AG20443 (cell line): ENCODE measurements around the gene BST2.

Experiments used
- DNase-seq: peaks from one replicate; pipeline ENCODE4 v3.0.0; 2012; ENCODE audit warnings: low spot score, mixed read lengths

Gene BST2, protein sequence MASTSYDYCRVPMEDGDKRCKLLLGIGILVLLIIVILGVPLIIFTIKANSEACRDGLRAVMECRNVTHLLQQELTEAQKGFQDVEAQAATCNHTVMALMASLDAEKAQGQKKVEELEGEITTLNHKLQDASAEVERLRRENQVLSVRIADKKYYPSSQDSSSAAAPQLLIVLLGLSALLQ

DNA sequence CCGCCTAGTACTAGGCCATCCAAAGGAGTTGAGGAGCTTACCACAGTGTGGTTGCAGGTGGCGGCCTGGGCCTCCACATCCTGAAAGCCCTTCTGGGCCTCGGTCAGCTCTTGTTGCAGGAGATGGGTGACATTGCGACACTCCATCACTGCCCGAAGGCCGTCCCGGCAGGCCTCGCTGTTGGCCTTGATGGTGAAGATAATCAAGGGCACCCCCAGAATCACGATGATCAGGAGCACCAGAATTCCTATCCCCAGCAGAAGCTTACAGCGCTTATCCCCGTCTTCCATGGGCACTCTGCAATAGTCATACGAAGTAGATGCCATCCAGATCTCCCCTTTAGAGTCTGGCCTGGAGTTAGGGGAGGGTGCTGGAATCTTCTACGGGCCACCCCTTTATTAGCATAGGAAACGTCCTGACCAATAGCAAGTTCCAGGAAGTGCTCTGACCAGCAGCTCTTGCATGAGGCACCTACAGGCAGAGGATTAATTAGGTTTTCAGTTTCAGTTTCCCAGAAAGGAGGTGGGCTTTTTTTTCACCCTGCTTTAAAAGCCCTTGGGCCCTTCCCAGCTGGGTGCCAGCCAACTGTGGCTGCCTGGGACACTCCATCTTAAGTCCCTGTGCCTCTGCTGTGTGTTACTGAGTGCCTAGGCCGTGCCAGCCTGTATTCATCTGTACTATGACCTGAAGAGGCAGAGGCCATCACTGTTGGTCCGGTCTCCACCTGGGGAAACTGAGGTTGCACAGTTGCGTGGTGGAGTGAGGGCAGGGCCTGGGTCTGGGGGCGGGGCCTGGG is at the start of gene BST2:
Gene BST2, minus strand, starts transcription at position 381 of the 796 bp plus-strand sequence. Its CDS starts 55 bp downstream, at position 326.
- DNase-seq, result peak; percentile 64

DNA sequence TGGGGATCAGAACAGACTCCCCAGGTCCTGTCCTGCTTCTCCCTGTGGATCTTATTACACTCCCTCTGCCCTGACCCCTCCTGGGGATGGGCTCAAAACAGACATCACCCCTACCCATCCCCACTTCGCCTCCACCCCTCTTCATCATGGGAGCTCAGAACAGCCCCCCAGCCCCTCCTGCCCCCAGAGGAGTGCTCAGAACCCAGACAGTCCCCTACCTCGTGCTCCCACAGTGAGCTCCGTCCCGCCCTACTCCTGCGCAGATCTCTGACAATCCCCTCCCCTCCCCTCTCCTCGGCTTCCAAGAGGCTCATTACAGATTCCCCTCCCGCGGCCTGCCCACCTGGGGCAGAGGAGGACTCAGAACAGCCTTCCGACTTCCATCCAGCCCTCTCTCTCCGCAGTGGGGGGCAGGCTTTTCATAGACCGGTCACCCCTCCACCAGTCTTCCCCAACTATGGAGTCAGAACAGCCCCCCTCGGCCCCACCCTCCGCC is 49.2 kb upstream of the BST2 start:
- DNase-seq, result no peak

DNA sequence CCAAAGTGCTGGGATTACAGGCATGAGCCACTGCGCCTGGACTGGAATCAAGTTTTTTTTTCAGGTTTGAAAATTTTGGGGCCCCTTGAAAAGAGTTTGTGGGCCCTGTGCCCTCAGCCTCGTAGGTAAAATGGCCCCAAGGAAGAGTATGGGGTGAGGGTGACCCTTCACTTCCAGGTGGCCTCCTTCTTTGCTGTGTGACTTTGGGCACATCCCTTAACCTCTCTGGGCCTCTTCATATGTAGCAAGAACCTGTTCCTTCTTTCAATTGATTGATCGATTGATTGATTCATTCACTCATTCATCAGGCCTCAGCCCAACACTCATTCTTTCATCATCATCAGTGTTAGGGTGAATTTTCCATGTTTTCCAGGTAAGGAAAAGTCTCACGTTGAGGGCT is 46.4 kb upstream of the BST2 start:
- no peak for DNase-seq

DNA sequence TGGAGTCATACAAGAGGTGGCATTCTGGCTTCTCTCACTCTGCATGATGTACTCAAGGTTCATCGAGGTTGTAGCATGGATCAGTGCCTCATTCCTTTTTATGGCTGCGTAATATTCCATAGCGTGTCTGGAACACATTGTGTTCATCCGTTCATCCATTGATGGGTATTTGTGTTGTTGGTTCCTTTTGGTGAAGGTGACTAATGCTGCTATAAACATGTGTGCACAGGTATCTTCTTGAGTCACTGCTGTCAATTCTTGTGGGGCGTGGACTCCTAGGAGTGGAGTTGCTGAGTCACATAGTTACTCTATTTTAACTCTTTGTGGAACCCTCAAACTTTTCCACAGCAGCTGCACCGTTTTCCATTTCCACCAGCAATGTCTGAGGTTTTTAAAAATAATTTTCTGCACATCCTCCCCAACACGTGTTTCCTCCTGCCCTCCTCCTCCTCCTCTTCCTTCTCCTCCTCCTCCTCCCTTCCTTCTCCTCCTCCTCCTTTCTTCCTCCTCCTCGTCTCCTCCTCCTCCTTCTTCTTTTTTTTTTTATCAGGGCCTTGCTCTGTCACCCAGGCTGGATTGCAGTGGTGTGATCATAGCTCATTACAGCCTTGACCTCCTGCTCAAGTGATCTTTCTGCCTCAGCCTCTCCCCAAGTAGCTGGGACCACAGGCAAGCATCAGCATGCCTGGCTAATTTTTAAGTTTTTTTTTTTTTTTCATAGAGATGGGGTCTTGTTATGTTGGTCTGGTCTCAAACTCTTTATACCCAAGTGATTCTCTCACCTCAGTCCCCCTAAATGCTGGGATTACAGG is 45.0 kb upstream of the BST2 start:
- DNase-seq, result no peak

DNA sequence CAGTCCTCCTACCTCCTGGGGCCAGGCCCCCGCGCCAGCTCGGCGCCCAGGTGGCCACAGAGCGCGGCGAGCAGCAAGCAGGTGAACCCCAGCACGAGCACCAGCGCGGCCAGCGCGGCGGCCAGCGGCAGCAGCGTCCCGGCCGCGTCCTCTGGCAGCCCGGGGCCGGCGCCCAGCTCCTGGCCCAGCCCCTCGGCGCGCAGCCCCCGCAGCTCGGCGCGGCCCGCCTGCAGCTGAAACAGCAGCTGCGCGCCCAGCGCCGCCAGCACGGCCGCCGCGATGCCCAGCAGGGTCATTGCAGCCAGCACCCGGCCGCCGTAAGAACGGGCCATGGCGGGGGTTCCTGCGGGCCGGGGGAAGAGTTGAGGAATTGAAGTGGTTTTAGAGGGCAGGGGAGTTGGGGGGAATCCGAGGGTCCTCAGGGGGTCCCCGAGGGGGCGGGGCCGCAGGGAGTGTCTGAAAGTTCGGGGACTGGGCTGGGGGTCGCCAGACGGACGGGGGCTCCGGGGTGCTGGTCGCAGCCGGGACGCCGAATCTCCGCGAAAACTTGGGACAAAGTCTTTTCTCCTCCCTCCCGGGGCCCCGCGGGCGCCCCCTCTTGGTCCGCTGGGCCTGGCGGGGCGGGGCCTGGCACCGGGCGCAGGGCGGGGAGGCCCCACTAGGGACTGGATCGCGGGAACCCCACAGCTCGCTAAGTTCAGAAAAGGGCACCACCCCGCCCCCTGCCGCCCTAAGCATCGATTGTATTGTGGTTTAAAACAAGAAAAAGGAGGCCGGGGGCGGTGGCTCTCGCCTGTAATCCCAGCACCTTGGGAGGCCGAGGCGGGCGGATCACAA is 42.9 kb upstream of the BST2 start, which contains the start of gene TMEM221:
Gene TMEM221, minus strand, starts transcription at position 538 of the 837 bp plus-strand sequence. Its CDS starts 206 bp downstream, at position 332.
- DNase-seq, result peak; percentile 84

DNA sequence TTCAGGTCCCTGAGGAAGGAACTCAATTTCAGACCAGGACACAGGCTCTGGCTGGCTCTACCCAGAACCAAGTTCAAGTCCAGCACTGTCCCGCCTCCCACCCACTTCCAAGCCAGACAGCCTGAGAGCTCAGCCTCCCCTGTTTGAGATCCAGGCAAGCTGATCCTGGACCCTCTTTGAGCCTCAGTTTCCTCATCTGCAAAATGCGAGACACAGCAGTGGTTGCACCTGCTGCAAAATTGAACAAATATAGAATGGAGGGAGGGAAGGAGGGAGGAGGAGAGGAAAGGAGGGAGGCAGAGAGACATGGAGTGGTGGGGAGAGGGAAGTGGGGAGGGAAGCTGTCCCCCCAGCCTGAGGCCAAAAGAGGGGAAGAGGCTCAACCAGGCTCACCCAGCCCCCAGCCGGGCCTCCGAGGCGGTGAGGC is 42.3 kb upstream of the BST2 start:
- DNase-seq, result no peak

DNA sequence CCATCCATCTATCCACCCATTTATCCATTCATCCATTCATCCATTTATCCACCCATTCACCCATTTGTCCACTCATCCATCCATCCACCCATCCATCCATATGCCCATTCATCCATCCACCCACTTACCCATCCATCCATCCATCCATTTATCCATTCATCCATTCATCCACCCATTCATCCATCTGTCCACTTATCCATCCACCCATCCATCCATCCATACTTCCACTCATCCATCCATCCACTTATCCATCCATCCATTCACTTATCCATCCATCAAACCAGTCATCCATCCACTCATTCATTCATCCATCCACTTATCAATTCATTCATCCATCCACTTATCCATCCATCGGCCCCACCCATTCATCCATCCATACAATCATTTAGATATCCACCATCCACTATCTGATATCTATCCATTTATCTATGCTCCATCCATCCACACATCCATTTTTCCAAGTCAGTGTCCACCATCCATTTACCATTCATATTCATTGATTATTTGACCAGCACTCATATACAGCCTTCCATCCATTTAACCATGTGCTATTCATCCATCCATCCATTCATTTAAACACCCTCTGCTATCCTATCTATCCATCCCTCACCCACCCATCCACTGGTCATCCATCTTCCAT is 40.2 kb upstream of the BST2 start:
- DNase-seq, result no peak

DNA sequence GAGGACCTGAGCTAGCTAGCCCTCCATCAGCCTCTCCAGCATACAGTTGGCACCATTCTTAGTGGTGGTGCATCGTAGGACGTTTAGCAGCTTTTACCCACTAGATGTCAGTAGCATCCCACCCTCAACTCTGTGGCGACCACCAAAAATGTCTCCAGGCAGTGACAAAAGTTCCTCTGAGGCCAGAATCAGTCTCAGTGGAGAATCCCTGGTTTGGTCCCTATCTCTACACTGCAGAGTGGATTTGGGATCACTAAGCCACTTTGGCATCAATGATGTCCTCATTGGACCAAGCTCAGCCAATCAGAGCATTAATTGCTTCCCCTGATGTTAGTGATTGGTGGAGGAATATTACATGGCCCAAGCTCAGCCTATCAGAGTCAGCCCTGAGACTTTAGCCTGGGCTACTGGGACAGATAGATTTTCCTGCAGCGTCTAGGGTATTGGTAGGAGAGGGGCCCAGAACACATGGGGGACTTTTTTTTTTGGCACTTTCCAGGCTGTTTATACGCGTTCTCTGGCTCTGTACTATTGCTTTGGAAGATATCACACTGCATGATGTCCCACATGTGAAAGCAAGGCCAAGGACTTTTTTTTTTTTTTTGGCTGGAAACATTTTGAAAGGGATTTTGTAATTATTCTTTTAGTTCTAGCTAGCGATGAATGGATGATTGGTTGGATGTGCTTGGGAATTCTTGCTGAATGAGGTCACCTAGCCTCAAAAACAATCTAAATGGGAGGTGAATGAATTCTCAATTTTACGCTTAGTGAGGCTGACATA is 36.0 kb upstream of the BST2 start:
- peak; percentile 44 for DNase-seq

DNA sequence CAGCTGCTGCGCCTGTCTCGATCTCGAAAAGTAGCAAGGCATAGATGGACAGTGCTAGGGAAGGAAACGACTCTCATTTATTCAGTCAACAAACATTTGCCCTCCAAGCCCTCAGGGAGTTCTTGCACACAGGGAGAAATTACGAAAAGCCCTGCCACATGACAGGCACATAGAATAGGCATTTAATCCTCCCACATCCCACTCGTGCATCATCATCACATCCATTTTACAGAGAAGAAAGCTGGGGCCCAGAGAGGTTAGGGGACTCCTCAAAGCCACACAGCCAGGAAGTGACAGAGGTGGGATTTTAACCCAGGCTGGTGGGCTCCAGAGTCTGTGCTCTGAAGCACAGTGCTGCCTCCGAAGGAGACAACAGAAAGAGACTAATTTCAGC is 31.4 kb upstream of the BST2 start:
- no peak for DNase-seq

DNA sequence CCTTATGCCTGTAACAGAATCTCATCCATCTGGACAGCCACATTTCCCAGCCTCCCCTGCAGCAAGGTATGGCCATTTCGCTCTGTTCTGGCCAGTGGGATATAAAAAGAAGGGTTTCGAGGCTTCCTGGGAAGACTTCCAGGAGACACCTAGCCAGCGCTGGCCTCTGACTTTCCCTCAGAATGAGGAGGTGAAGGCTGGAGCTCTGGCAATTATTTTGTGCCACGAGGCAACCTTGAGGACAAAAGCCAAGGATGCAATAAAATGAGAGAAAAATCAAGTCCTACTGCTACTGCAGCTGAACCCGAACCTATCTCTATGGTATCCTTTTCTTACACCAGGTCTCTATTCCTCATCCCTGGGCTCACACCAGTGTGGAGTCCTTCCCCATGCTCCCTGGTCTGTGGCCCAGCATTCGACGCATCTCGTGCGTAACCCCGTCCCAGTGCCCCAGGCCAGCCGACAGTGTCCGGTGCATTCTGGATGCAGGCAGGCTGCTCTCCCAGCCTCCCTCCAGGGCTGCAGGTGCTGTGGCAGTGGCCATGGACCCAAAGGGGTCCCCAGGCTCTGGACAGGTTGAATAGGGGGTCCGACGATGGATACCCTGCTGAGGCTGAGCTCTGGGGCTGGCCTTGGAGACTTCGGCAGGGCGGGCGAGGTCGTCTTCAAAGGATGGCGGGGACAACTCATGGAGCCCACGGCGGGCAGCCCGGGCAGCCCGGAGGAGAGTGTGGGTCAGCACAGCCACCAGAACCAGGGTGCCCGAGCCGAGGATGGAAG is 30.9 kb upstream of the BST2 start:
- DNase-seq, result no peak

DNA sequence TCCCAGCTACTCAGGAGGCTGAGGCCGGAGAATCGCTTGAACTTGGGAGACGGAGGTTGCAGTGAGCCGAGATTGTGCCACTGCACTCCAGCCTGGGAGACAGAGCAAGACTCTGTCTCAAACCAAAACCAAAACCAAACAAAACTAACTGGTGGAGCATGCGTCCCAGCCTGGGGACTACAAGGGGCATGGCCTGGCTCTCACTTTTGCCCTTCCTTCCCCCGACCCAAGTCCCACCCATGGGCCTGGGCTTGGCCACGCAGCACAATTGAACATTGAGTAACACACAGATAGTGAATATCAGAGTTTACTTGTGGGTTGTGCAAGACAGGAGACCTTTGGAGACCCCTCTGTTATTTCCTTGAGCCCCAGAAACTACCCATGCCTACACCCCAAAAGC is 29.8 kb upstream of the BST2 start:
- DNase-seq, result no peak

DNA sequence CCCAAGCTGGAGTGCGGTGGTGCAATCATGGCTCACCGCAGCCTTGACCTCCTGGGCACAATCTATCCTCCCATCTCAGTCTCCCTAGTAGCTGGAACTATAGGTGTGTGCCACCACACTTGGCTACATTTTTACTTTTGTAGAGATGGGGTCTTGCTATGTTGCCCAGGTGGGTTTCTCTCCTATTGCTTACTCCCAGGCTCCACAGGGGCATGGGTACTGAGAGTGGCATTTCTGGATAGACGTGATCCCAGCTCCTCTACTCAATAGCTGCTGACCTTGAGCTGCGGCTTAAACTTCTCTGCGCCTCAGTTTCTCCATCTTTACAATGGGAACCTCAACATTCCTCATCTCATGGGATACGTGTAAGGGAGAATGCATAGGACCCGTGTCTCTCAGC is 26.0 kb upstream of the BST2 start:
- DNase-seq, result no peak

DNA sequence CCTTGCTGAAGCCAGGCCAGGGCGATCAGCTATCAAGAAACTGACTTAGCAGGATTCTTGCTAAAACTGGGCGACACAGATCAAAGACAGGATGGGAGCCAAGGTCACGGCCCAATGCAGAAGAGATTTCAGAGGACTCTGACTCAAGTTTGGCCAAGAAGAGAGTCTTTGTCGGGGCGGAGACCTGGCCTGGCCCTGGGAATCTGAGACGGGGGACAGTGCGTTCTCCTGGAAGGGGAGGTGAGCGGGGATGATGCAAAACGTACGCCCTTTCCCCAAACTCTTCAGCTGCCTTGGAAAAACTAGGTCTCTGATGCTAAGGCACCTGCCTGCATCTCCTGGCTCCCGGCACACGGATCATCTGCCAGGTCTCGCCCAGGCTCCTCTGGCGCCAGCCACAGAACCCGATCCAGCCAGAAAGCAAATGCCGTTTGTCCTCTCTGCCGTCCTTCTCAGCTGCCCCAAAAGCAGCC is 24.2 kb upstream of the BST2 start:
- no peak for DNase-seq

DNA sequence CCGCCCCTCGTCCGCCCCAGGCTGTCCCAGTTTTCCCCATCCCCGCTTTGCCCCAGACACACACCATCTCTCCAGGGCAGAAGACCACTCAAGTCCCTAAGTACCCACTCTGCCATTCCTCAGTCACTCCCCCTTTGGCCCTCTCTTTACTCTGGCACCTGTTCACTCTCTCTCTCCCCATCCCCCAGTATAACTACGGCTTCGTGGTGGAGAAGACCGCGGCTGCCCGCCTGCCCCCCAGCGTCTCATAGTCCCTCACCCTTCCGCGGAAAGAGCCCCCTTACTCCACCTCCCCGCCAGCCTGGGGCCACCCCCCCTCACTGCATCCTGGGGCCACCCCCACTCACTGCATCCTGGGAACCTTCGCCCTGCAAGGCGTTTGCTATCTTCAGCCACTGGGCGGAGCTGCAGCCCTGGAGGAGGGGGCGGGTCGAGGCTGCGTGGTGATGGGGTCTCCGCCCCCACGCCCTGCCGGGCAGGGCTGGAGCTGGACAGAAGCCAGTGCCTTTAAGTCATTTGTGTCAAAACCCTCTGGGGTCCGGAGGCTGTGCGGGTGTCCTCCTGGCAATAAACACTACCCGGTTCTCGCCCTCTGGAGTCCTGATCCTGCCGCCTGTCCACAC is 19.4 kb upstream of the BST2 start:
- DNase-seq, result peak; percentile 62

DNA sequence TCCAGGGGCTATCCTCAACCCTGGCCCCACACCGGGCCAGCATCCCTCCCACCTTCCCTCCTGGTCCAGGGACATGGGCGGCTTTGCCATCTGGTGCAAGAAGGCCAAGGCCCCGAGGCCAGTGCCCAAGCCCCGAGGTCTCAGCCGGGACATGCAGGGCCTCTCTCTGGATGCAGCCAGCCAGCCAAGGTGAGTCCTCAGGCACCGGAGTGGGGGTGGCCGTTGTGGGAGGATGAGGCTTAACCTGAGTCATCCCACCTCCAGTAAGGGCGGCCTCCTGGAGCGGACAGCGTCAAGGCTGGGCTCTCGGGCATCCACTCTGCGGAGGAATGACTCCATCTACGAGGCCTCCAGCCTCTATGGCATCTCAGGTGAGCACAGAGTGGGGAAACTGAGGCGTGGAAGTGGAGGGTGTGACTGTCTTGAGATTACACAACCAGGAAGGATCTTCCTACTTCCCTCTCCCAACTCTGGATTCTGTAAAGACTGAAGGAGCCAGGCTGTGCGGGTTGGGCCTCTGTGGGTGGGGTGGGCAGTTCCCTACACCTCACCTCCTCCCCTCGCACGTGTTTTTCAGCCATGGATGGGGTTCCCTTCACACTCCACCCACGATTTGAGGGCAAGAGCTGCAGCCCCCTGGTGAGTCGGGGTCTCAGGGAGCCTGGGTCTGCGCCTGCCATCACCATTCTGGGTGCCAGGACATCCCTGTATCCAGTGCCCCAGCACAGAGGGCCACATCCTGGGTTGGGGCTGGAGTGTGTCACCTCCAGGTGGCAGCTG is 18.2 kb upstream of the BST2 start:
- peak; percentile 1 for DNase-seq

DNA sequence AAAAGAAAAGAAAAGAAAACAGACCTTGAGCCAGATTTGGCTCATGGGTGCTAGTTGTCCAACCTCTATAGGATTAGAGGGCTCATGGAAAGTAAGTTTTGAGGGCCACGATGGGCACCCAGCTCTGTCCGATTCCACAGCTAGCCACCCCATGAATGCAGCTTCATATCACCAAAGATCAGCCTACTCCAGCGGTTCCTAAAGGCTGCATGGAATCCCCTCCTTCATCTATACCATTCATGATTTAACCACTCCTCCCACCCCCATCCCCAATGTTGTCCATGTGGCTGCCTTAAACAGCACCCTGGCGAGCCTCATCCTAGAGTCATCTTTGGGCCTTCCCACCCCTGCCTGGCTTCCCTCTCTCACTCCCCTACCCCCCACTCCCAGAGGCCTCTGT is 16.5 kb upstream of the BST2 start:
- DNase-seq, result no peak

DNA sequence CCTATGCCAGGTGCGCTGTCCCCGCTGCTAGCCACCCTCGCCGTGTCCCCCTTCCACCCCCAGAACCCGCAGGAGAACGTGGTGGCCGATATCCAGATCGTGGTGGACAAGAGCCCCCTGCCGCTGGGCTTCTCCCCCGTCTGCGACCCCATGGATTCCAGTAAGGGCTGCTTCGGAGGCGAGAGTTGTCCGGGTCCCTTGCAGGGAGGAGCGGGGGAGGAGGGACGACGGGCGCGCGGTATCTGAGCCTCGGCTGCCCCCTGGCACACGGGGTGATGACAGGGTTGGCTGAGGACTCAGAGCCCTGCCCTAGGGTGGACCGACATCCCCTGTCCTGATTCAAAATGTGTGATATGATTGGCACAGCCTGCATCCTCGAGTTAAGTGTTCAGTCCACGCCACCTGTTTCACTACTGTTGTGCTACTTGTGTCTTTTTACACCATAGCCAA is 15.1 kb upstream of the BST2 start:
- DNase-seq, result peak; percentile 52
